ENCODE measurements around the gene NAALADL2. TPM values are rescaled to one million over a fixed set of nuclear protein-coding genes. Genes with fewer than 3 reads are reported as not detected.

The NAALADL2 gene
- total and polyA plus RNA-seq, 9 of the 15 experiments (the other 6 are each of a cell fraction or from before 2014, with no cell fraction given) = 0.29 to 1.1 (median 0.79) TPM; not detected in 1

- FAIRE-seq (no peak), ATAC-seq (no peak)
Measured at GRCh38 chr3:175606650-175607318, 747.6 kb downstream of the NAALADL2 start.

GRCh38 chr3:175608356-175608755, 749.2 kb downstream of the NAALADL2 start:
- ChIA-PET POLR2A (interaction anchor here (0.6 kb wide), 1 partner anchor 1194 kb away, joined by 3 read pairs; no protein-coding TSS in a partner anchor), CTCF (ENCODE audit: low intra/inter-chr PET ratio) (no interaction called here)
- Histone ChIP-seq H2AFZ (ENCODE audit: low read depth, low read length) (no peak overlapping the region), H4K20me1 (replicated peaks; ENCODE audit: control insufficient read depth, insufficient read depth, low read length) (no peaks in the 10 kb centered on the region), H3K9me3 (replicated peaks; ENCODE audit: control insufficient read depth, insufficient read depth, low read depth, low read length) (no peaks in the 10 kb centered on the region; the same call in 1 of the 2 replicates), H3K4me3 (no peak overlapping the region), H3K27ac (ENCODE audit: extremely low read depth, low read depth, low read length) (no peak overlapping the region), H3K9me1 (ENCODE audit: control insufficient read depth, insufficient read depth, low read length) (no peaks in the 10 kb centered on the region), H3K36me3 (ENCODE audit: control insufficient read depth, insufficient read depth, low read length) (no peaks in the 10 kb centered on the region), H3K79me2 (ENCODE audit: control insufficient read depth, insufficient read depth, low read length) (no peaks in the 10 kb centered on the region), H3K27me3 (ENCODE audit: control insufficient read depth in 2 of 2, insufficient read depth in 2 of 2, low read length in 2 of 2) (no peaks in the 10 kb centered on the region), H3K4me2 (ENCODE audit: insufficient read depth, low read length) (no peak overlapping the region), H3K4me1 (replicated peaks in 1 of 2; ENCODE audit: control insufficient read depth in 2 of 2, insufficient read depth in 2 of 2, low read length in 2 of 2) (no peaks in the 10 kb centered on the region), H3K9ac (ENCODE audit: insufficient read depth in 1 of 2, low read depth in 2 of 2, low read length in 2 of 2) (no peak overlapping the region)
- BruUV-seq (replicated peaks) = no TSS peak
- intact Hi-C loops (cut with micrococcal nuclease) = no loop called here
- 0% methylated on average over 5 of the region's 5 CpGs for WGBS (ENCODE audit: insufficient coverage, low coverage, missing lambda C conversion rate)
- no peak for ATAC-seq
- DNase-seq (ENCODE audit: extremely low read depth in 1 of 4, low spot score in 3 of 4) = no peak
- no peak for FAIRE-seq
- in situ Hi-C loops (cut with MboI) = no loop called here
- TF ChIP-seq HES1 (IDR thresholded peaks at IDR 0.05; ENCODE audit: low read depth) (no peak), CC2D1A (IDR thresholded peaks at IDR 0.05) (no peak), TFAM (CRISPR knock-in tag; conservative IDR thresholded peaks at IDR 0.05) (no peak), ZNF699 (CRISPR knock-in tag; IDR thresholded peaks at IDR 0.05; ENCODE audit: insufficient replicate concordance) (no peak), UBTF (IDR thresholded peaks at IDR 0.05; ENCODE audit: borderline replicate concordance in 1 of 2, low read depth in 2 of 2, low read length in 2 of 2) (no peak), CREB3L1 (IDR thresholded peaks at IDR 0.05; ENCODE audit: borderline replicate concordance, low read depth) (no peak), ETV5 (CRISPR knock-in tag; IDR thresholded peaks at IDR 0.05; ENCODE audit: low read depth) (no peak), ZNF589 (CRISPR knock-in tag; IDR thresholded peaks at IDR 0.05; ENCODE audit: low read depth) (no peak), ZNF143 (CRISPR knock-in tag; IDR thresholded peaks at IDR 0.05) (no peak)

More at GRCh38 chr3:175606650-175607318, 747.6 kb downstream of the NAALADL2 start:
- no peaks in the 10 kb centered on the region for H3K79me2 ChIP-seq (ENCODE audit: control insufficient read depth, insufficient read depth, low read length)
- intact Hi-C loops (cut with micrococcal nuclease) (no loop called here), in situ Hi-C loops (cut with MboI) (no loop called here)
- H3K4me2 ChIP-seq (ENCODE audit: insufficient read depth, low read length) = no peak overlapping the region
- ChIA-PET POLR2A (no interaction called here), CTCF (ENCODE audit: low intra/inter-chr PET ratio) (no interaction called here)
- H3K27me3 ChIP-seq (ENCODE audit: control insufficient read depth in 2 of 2, insufficient read depth in 2 of 2, low read length in 2 of 2) = no peaks in the 10 kb centered on the region
- no TSS peak for BruUV-seq (replicated peaks)
- no peak overlapping the region for H2AFZ ChIP-seq (ENCODE audit: low read depth, low read length)
- TF ChIP-seq HMG20B (CRISPR knock-in tag; IDR thresholded peaks at IDR 0.05) (no peak), NFIC (IDR thresholded peaks at IDR 0.05) (peak; percentile 74), NFIX (CRISPR knock-in tag; IDR thresholded peaks at IDR 0.05; ENCODE audit: low read depth) (peak; percentile 75)
- no peaks in the 10 kb centered on the region for H3K9me1 ChIP-seq (ENCODE audit: control insufficient read depth, insufficient read depth, low read length)
- H3K27ac ChIP-seq (ENCODE audit: extremely low read depth, low read depth, low read length) = no peak overlapping the region
- no peak overlapping the region for H3K4me3 ChIP-seq
- DNase-seq (ENCODE audit: extremely low read depth in 1 of 4, low spot score in 3 of 4) = no peak
- no peaks in the 10 kb centered on the region for H3K4me1 ChIP-seq (replicated peaks in 1 of 2; ENCODE audit: control insufficient read depth in 2 of 2, insufficient read depth in 2 of 2, low read length in 2 of 2)
- no peak overlapping the region for H3K9ac ChIP-seq (ENCODE audit: insufficient read depth in 1 of 2, low read depth in 2 of 2, low read length in 2 of 2)
- no peaks in the 10 kb centered on the region; the same call in 1 of the 2 replicates for H3K9me3 ChIP-seq (replicated peaks; ENCODE audit: control insufficient read depth, insufficient read depth, low read depth, low read length)
- no peaks in the 10 kb centered on the region for H3K36me3 ChIP-seq (ENCODE audit: control insufficient read depth, insufficient read depth, low read length)
- H4K20me1 ChIP-seq (replicated peaks; ENCODE audit: control insufficient read depth, insufficient read depth, low read length) = no peaks in the 10 kb centered on the region
- 0% methylated on average over 1 of the region's 1 CpG for WGBS (ENCODE audit: insufficient coverage, low coverage, missing lambda C conversion rate)
